Panc1 (cell line): Measurements from ENCODE around the gene FAM163B. TPM values are rescaled to one million over a fixed set of nuclear protein-coding genes. Genes with fewer than 3 reads are reported as not detected.
"Not testable (repeated sequence)": the region's sequence is repeated elsewhere in the genome, so short reads cannot be mapped to it uniquely, and the experiment has no call there.

Experiments
- ATAC-seq: fragments of 200-7000 bp; cut with Tn5 transposase; 2 replicates; pipeline ENCODE4 v1.9.1; 2020; ENCODE audit warnings: mild to moderate bottlenecking, moderate library complexity
- BruUV-seq: library from RNA; stranded (reverse); fragments of 400-500 nt; replicated peaks from 2 replicates; lab custom pipeline; 2021; lab: Mats Ljungman, UMichigan
- CTCF ChIA-PET: fragments of 300-600 bp; sonication (Branson Sonifier 250); formaldehyde crosslinking; loops from one replicate; lab custom pipeline; 2022; ENCODE audit warnings: antibody characterized with exemption; lab: Charles Lee
- POLR2A ChIA-PET: fragments of 300-600 bp; sonication (Branson Sonifier 250); formaldehyde crosslinking; loops from one replicate; lab custom pipeline; 2022; ENCODE audit warnings: antibody characterized with exemption; lab: Charles Lee
- DNase-seq: peaks from one replicate; pipeline ENCODE4 v3.0.0-alpha.2; 2010; ENCODE audit warnings: low read depth, low spot score
- H3K27ac ChIP-seq: 2 replicates; pipeline ENCODE4 v1.5.1; 2011; ENCODE audit warnings: mild to moderate bottlenecking, low read length, inconsistent platforms
- H3K27me3 ChIP-seq: fragments of 200-500 bp; sonication (Bioruptor generic); 2 replicates; pipeline ENCODE4 v1.6.0; 2014; ENCODE audit warnings: low read length, inconsistent platforms; ENCODE audit not compliant: control insufficient read depth, insufficient read depth
- H3K36me3 ChIP-seq: fragments of 200-500 bp; sonication (Bioruptor generic); 2 replicates; pipeline ENCODE4 v1.5.1; 2014; ENCODE audit warnings: inconsistent platforms, mild to moderate bottlenecking, low read length, moderate library complexity; ENCODE audit not compliant: control insufficient read depth, insufficient read depth
- H3K4me1 ChIP-seq: 2 replicates; pipeline ENCODE4 v1.5.1; 2011; ENCODE audit warnings: inconsistent platforms, mild to moderate bottlenecking, low read length, moderate library complexity; ENCODE audit not compliant: control insufficient read depth, insufficient read depth
- H3K4me3 ChIP-seq, 2 experiments: 2 replicates each; pipeline ENCODE4 v1.5.1; 2011 to 2012; ENCODE audit warnings: low read depth in 2 of 2, low read length in 2 of 2, mild to moderate bottlenecking in 2 of 2, inconsistent platforms in 1 of 2, moderate library complexity in 1 of 2
- H3K9me3 ChIP-seq: fragments of 200-500 bp; sonication (Bioruptor generic); 2 replicates; pipeline ENCODE4 v1.5.1; 2014; ENCODE audit warnings: low read depth, mild to moderate bottlenecking, inconsistent platforms, low read length, moderate library complexity; ENCODE audit not compliant: control insufficient read depth, insufficient read depth
- POLR2AphosphoS5 ChIP-seq: IDR thresholded peaks from 2 replicates; pipeline ENCODE4 v1.6.1; 2012; ENCODE audit warnings: mild to moderate bottlenecking, low read depth, low read length, moderate library complexity
- REST ChIP-seq, 2 experiments: IDR thresholded peaks; 2 replicates each; pipeline ENCODE4 v1.6.1; 2011 to 2012; ENCODE audit warnings: low read depth in 2 of 2, control low read depth in 1 of 2, low read length in 1 of 2, mild to moderate bottlenecking in 1 of 2, moderate library complexity in 1 of 2; ENCODE audit not compliant: insufficient read depth in 1 of 2
- SIN3A ChIP-seq: IDR thresholded peaks from 2 replicates; pipeline ENCODE4 v1.6.1; 2012; ENCODE audit warnings: low read depth, mild to moderate bottlenecking, low read length, moderate library complexity, borderline replicate concordance; ENCODE audit not compliant: insufficient read depth
- TCF7L2 ChIP-seq: IDR thresholded peaks from 2 replicates; pipeline ENCODE4 v1.6.1; 2011; ENCODE audit warnings: mild to moderate bottlenecking, low read depth, low read length, inconsistent platforms
- in situ Hi-C: cut with HindIII; loops from 2 replicates; pipeline ENCODE4 v1.10.0; 2016; ENCODE audit warnings: low sequenced_read_pairs, low pct_unique_long_range_greater_than_20kb
- intact Hi-C: fragments of 100-400 bp; cut with micrococcal nuclease; formaldehyde crosslinking; loops from one replicate; pipeline ENCODE4 v1.10.0; 2022; ENCODE audit not compliant: unreplicated experiment
- total RNA-seq: library from RNA; stranded (reverse); gene quantifications from one replicate; pipeline ENCODE4 v1.2.1, GENCODE V29; 2021; ENCODE audit not compliant: unreplicated experiment
- TF ChIP-seq, protein P1 (sequence below): fragments of 450-650 bp; IDR thresholded peaks from 2 replicates; pipeline ENCODE4 v1.5.1; 2017; ENCODE audit warnings: mild to moderate bottlenecking

Gene FAM163B
- total RNA-seq, 1 experiment from 2014 or later = not detected

DNA sequence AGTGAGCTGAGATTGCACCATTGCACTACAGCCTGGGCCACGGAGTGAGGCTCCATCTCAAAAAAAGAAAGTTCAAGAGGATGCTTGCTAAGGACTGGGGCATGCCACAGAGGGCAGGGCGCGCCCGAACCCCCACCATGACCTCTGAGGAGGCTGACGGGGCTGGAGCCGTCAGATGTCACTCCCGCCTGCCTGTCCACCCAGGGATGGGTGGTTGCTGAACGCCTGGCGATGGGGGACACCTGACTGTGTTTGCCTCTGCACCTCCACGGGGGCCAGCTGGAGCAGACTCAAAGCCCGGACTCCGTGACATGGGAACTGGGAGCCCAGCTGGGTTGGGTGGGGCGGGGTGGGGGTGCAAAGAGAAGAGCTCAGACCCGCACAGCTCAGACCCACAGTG is 42.8 kb downstream of the FAM163B start:
- ATAC-seq (no peak), DNase-seq (no peak)
- TF ChIP-seq REST (IDR thresholded peaks at IDR 0.05; ENCODE audit: insufficient read depth in 1 of 2, low read depth in 2 of 2, low read length in 1 of 2) = no peak
- TF ChIP-seq POLR2AphosphoS5 = no peak
- TF ChIP-seq SIN3A = no peak
- TF ChIP-seq TCF7L2 = no peak
- TF ChIP-seq, protein P1, sequence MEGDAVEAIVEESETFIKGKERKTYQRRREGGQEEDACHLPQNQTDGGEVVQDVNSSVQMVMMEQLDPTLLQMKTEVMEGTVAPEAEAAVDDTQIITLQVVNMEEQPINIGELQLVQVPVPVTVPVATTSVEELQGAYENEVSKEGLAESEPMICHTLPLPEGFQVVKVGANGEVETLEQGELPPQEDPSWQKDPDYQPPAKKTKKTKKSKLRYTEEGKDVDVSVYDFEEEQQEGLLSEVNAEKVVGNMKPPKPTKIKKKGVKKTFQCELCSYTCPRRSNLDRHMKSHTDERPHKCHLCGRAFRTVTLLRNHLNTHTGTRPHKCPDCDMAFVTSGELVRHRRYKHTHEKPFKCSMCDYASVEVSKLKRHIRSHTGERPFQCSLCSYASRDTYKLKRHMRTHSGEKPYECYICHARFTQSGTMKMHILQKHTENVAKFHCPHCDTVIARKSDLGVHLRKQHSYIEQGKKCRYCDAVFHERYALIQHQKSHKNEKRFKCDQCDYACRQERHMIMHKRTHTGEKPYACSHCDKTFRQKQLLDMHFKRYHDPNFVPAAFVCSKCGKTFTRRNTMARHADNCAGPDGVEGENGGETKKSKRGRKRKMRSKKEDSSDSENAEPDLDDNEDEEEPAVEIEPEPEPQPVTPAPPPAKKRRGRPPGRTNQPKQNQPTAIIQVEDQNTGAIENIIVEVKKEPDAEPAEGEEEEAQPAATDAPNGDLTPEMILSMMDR = no peak
- ChIA-PET CTCF (interaction anchor here (0.6 kb wide), 1 partner anchor 1498 kb away, joined by 4 read pairs; no protein-coding TSS in a partner anchor), POLR2A (no interaction called here)
- H3K4me1 ChIP-seq = peaks cover 4% of the 10 kb centered on the region; the same call in 1 of the 2 replicates
- H3K27me3 ChIP-seq = no peaks in the 10 kb centered on the region
- no peak overlapping the region for H3K4me3 ChIP-seq
- H3K36me3 ChIP-seq = no peaks in the 10 kb centered on the region
- H3K9me3 ChIP-seq = no peaks in the 10 kb centered on the region
- intact Hi-C loops = no loop called here
- no peak overlapping the region for H3K27ac ChIP-seq
- in situ Hi-C loops = no loop called here
- no TSS peak for BruUV-seq

DNA sequence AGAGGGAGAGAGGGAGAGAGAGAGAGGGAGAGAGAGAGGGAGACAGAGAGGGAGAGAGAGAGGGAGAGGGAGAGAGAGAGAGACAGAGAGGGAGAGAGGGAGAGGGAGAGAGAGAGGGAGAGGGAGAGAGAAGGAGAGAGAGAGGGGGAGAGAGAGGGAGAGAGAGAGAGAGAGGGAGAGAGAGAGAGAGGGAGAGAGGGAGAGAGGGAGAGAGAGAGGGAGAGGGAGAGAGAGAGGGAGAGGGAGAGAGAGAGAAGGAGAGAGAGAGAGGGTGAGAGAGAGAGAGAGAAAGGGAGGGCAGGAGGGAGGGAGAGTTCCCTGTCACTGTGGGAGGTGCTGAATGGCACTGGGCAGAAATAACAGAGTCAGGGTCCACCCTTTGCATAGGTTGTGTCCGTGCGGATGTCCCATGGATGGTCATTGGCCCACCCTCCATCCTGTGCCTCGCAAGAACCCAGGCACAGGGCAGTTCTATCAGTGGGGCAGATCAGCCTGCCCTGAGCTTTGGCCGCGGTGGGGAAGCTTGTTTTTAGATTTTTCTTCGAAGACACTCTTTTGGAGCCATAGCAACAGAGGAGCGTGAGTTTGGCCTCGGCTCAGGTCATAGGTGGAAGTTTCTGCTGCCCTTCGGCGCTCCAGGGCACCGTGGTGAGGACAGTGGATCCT is 44.6 kb downstream of the FAM163B start:
- peaks cover 4% of the 10 kb centered on the region; the same call in 1 of the 2 replicates for H3K4me1 ChIP-seq
- intact Hi-C loops = no loop called here
- CTCF ChIA-PET = no interaction called here
- no peak overlapping the region for H3K27ac ChIP-seq
- H3K4me3 ChIP-seq = no peak overlapping the region
- BruUV-seq = no TSS peak
- POLR2A ChIA-PET = no interaction called here
- ATAC-seq (no peak), DNase-seq (no peak)
- no peaks in the 10 kb centered on the region for H3K27me3 ChIP-seq
- TF ChIP-seq, protein P1 = no peak
- TF ChIP-seq TCF7L2 (no peak), REST (IDR thresholded peaks at IDR 0.05; ENCODE audit: insufficient read depth in 1 of 2, low read depth in 2 of 2, low read length in 1 of 2) (no peak), POLR2AphosphoS5 (no peak), SIN3A (no peak)
- no peaks in the 10 kb centered on the region for H3K9me3 ChIP-seq
- in situ Hi-C loops = no loop called here
- H3K36me3 ChIP-seq = no peaks in the 10 kb centered on the region

GRCh38 chr9:133563814-133564213 is 45.4 kb downstream of the FAM163B start:
- ATAC-seq, CTCF ChIA-PET, POLR2A ChIA-PET, H3K4me1 ChIP-seq, intact Hi-C loops, H3K36me3 ChIP-seq, H3K27me3 ChIP-seq, H3K9me3 ChIP-seq, DNase-seq, in situ Hi-C loops, H3K4me3 ChIP-seq, BruUV-seq, H3K27ac ChIP-seq: not testable (repeated sequence)
